Esophagus muscularis mucosa (tissue), 4 donors: Measurements from ENCODE around the gene DPF1. TPM values are rescaled to one million over a fixed set of nuclear protein-coding genes. Genes with fewer than 3 reads are reported as not detected.
A peak's percentile ranks its signal among the peaks of the same experiment; 100 is the strongest.
"Not testable (repeated sequence)": the region's sequence is repeated elsewhere in the genome, so short reads cannot be mapped to it uniquely, and the experiment has no call there.

ENCODE experiments used
- DNase-seq: peaks from one replicate; pipeline ENCODE4 v3.0.0-alpha.2; 2017; ENCODE audit errors: extremely low spot score
- H3K27ac ChIP-seq, 4 donors: fragments of 200-600 bp; sonication (generic); replicated peaks in 1 of 4; 1 replicate in 3 of 4; 2 replicates in 1 of 4; pipeline ENCODE4 v1.5.1; 2016 to 2019; ENCODE audit warnings: mild to moderate bottlenecking in 1 of 4
- H3K27me3 ChIP-seq, 4 donors: fragments of 200-600 bp; sonication (generic); one replicate each; pipeline versions ENCODE4 v1.5.1 to v1.6.0; 2016 to 2019
- H3K36me3 ChIP-seq, 4 donors: fragments of 200-600 bp; sonication (generic); one replicate each; pipeline ENCODE4 v1.5.1; 2016 to 2019
- H3K4me1 ChIP-seq, 4 donors: fragments of 200-600 bp; sonication (generic); one replicate each; pipeline ENCODE4 v1.5.1; 2016 to 2019
- H3K4me3 ChIP-seq, 4 donors: fragments of 200-600 bp; sonication (generic); 1 replicate in 2 of 4; 2 replicates in 2 of 4; pipeline ENCODE4 v1.5.1; 2016 to 2019; ENCODE audit warnings: mild to moderate bottlenecking in 4 of 4, moderate library complexity in 1 of 4
- H3K9me3 ChIP-seq, 4 donors: fragments of 200-600 bp; sonication (generic); 1 replicate in 3 of 4; 2 replicates in 1 of 4; pipeline ENCODE4 v1.5.1; 2016 to 2019
- EP300 ChIP-seq: sonication (generic); formaldehyde crosslinking; IDR thresholded peaks from one replicate; pipeline ENCODE4 v1.6.1; 2017; ENCODE audit warnings: antibody characterized with exemption
- POLR2A ChIP-seq: fragments of 450-650 bp; IDR thresholded peaks from one replicate; pipeline ENCODE4 v1.6.1; 2017; ENCODE audit warnings: antibody characterized with exemption, moderate library complexity, mild to moderate bottlenecking, low read depth
- POLR2AphosphoS5 ChIP-seq, 2 donors: sonication (generic); formaldehyde crosslinking; IDR thresholded peaks; one replicate each; pipeline ENCODE4 v1.6.1; 2017; ENCODE audit warnings: antibody characterized with exemption in 2 of 2
- WGBS: methylation state at CpG from one replicate; pipeline ENCODE4 v1.1.5; 2018; 5-methylcytosine and 5-hydroxymethylcytosine counted together
- intact Hi-C: fragments of 100-400 bp; cut with DNase I; formaldehyde crosslinking; loops from one replicate; pipeline ENCODE4 v1.15.1; 2023
- total RNA-seq, 4 donors: library from RNA; depleted of rRNA; stranded (reverse); fragments of >200 nt; gene quantifications; one replicate each; pipeline versions ENCODE4 v1.1.0 to v1.2.1, GENCODE V29; 2016
- TF ChIP-seq, protein P1 (sequence below), 3 experiments: fragments of 200-600 bp in 2 of 3; fragments of 450-650 bp in 1 of 3; sonication (generic) in 2 of 3; IDR thresholded peaks; one replicate each; pipeline ENCODE4 v1.5.1; 2017 to 2019; ENCODE audit warnings: antibody characterized with exemption in 3 of 3, mild to moderate bottlenecking in 2 of 3, moderate library complexity in 1 of 3

Gene DPF1
- total RNA-seq, 4 donors from 2014 or later, result 0.17 to 0.83 TPM; not detected in 2

DNA sequence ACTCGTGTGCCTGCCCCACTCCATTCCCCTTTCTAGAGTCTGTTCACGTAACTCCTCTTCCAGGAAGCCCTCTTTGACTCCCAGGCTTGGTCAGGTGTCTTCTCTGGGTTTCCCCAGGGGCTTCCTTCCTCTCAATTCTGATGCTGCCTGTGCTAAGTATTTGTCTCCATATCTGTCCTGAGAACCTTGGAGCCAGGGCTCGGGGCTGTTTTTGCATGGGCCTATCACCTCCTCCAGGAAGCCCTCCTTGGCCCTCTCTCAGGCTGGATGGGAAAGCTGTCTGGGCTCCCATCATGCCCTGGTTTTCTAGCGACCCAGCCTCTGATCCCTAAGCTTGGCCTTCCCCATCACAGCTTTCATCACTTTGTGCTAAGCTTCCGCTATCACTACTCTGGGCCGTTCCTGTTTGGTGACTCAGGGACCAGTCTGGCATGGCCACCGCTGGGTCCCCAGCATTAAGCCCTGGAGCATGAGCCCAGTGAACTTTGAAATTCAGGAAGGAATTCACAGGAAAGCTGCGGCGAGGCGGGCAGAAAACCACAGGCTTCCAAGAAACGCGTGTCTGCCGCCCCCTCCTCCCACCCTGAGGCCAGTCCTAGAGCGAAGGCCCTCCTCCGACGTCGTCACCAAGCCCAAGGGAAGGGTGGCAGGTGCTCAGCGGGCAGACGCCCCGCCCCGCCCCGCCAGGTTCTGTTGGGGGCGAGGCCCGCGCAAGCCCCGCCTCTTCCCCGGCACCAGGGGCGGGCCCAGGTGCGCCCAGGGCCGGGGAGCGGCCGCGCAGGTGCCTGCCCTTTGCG lies 39.9 kb upstream of the DPF1 start:
- intact Hi-C loops, result no loop called here
- H3K9me3 ChIP-seq, result no peaks in the 10 kb centered on the region

DNA sequence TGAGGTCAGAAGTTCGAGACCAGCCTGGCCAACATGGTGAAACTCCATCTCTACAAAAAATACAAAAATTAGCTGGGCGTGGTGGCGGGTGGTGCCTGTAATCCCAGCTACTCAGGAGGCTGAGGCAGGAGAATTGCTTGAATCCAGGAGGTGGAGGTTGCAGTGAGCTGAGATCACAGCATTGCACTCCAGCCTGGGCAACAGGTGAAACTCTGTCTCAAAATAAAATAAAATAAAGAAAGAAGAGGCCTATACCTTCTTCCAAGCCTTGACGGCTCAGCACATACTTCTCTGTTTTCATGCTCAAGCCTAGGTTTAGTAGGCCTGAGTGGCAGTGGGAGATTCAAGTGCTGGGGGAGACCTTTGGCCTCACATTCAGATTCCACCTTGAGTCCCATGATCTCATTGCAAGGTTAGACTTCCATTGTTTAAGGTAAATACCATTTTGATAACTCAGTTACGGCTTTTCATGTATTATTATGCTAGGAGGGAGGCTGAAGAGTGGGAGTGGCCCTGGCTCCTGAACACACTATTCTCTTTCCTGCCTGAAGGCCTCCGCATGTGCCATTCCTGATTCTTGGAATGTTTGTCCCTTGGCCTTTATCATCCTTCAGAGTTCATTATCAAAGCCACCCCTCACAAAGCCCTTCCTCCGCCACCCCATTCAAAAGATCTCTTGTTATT lies 38.7 kb upstream of the DPF1 start:
- H3K4me3 ChIP-seq, result no peak overlapping the region
- intact Hi-C loops, result no loop called here
- TF ChIP-seq EP300 (no peak), POLR2A (no peak), POLR2AphosphoS5 (IDR thresholded peaks at IDR 0.05) (no peak)
- TF ChIP-seq, protein P1, sequence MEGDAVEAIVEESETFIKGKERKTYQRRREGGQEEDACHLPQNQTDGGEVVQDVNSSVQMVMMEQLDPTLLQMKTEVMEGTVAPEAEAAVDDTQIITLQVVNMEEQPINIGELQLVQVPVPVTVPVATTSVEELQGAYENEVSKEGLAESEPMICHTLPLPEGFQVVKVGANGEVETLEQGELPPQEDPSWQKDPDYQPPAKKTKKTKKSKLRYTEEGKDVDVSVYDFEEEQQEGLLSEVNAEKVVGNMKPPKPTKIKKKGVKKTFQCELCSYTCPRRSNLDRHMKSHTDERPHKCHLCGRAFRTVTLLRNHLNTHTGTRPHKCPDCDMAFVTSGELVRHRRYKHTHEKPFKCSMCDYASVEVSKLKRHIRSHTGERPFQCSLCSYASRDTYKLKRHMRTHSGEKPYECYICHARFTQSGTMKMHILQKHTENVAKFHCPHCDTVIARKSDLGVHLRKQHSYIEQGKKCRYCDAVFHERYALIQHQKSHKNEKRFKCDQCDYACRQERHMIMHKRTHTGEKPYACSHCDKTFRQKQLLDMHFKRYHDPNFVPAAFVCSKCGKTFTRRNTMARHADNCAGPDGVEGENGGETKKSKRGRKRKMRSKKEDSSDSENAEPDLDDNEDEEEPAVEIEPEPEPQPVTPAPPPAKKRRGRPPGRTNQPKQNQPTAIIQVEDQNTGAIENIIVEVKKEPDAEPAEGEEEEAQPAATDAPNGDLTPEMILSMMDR (IDR thresholded peaks at IDR 0.05), result no peak
- no peaks in the 10 kb centered on the region for H3K36me3 ChIP-seq
- DNase-seq, result no peak
- WGBS, result 95% methylated on average over 7 of the region's 7 CpGs
- no peak overlapping the region for H3K27ac ChIP-seq
- peaks cover 13 to 16% (median 14%) of the 10 kb centered on the region in 4 donors for H3K4me1 ChIP-seq
- H3K27me3 ChIP-seq, result peaks cover 0 to 26% (median 13%) of the 10 kb centered on the region in 4 donors
- no peaks in the 10 kb centered on the region for H3K9me3 ChIP-seq

More for the DNA sequence above, 39.9 kb upstream of the DPF1 start:
- Histone ChIP-seq H3K27ac (peak overlapping the region in 3 of 4 donors; percentile 26 to 60 (median 53)), H3K36me3 (no peaks in the 10 kb centered on the region), H3K27me3 (peaks cover 0 to 26% (median 13%) of the 10 kb centered on the region in 4 donors), H3K4me1 (peaks cover 13 to 16% (median 14%) of the 10 kb centered on the region in 4 donors), H3K4me3 (peak overlapping the region; percentile 54 to 65 (median 56))
- WGBS, result 38% methylated on average over 7 of the region's 34 CpGs
- TF ChIP-seq POLR2AphosphoS5 (IDR thresholded peaks at IDR 0.05) (no peak), POLR2A (no peak)
- TF ChIP-seq, protein P1 (IDR thresholded peaks at IDR 0.05), result no peak
- no peak for DNase-seq

DNA sequence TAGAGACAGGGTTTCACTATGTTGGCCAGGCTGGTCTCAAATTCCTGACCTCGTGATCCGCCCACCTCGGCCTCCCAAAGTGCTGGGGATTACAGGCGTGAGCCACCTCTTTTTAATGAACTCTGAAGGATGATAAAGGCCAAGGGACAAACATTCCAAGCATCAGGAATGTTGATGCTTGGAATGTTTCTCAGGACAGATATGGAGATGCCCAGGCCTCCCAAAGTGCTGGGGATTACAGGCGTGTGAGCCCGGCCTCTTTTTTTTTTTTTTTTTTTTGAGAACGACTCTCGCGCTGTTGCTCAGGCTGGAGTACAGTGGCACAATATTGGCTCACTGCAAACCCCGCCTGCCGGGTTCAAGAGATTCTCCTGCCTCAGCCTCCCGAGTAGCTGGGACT lies 37.9 kb upstream of the DPF1 start:
- H3K9me3 ChIP-seq, H3K36me3 ChIP-seq, H3K4me3 ChIP-seq, H3K27ac ChIP-seq, DNase-seq, intact Hi-C loops: not testable (repeated sequence)
- H3K27me3 ChIP-seq, result peaks cover 0 to 26% (median 13%) of the 10 kb centered on the region in 4 donors
- 93% methylated on average over 12 of the region's 12 CpGs for WGBS
- peaks cover 13 to 16% (median 14%) of the 10 kb centered on the region in 4 donors for H3K4me1 ChIP-seq

DNA sequence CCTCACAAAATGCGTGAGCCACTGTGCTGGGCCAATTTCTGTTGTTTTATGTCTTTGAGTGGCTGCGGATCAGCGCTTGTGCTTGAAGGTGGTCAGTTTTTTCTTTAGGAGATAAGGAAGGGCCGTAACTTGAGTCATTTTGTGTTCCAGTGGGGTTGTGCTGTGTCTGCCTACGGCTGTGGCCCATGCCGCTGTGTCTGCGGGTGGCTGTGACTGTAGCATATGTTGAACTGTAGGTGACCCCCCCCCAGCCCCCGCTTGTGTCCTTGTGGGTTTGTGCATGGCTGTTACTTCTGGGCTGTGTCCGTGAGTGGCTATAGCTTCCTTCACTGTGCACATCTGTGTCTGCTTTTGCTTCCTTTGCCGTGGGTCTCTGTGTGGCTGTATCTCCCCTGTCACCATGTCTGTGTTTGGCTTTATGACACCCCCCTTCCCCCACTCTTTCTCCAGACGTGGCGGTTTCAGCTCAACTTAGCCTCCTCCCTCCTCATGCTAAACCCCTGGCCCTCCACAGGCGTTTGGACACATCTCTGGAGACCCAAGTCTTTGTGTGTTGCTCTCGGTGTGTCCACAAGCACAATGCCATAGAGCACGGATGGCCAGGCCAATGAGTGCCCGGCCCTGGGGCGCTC lies 31.5 kb upstream of the DPF1 start:
- H3K27me3 ChIP-seq, result peaks cover 0 to 8% (median 0%) of the 10 kb centered on the region in 4 donors
- TF ChIP-seq POLR2A (no peak), POLR2AphosphoS5 (IDR thresholded peaks at IDR 0.05) (no peak), EP300 (no peak)
- TF ChIP-seq, protein P1 (IDR thresholded peaks at IDR 0.05), result no peak
- H3K4me1 ChIP-seq, result peaks cover 18 to 57% (median 56%) of the 10 kb centered on the region in 4 donors
- intact Hi-C loops, result no loop called here
- H3K36me3 ChIP-seq, result peaks cover 0 to 7% (median 0%) of the 10 kb centered on the region in 4 donors
- DNase-seq, result no peak
- H3K27ac ChIP-seq, result peak overlapping the region; percentile 90 to 96 (median 92)
- WGBS, result 34% methylated on average over 14 of the region's 17 CpGs
- peak overlapping the region; percentile 66 to 86 (median 70) for H3K4me3 ChIP-seq
- H3K9me3 ChIP-seq, result no peaks in the 10 kb centered on the region

DNA sequence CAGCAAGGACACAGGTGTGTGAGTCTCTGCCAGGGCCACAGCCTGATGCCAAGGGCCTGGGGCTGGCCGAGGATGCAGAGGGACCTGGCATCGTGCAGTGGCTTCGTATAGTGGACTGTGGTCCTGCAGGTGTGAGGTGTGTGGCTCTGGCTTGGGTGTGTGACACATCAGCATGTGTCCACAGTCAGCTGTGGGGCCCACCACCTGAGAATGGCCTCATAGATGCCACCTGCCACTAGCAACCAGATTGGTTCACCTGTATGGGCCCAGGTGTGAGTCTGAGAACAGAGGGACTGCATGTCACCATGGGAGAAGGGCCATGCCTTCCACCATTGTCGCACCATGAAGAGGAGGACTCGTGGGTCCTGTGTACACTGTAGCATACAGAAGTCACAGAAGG lies 29.8 kb upstream of the DPF1 start:
- Histone ChIP-seq H3K4me3 (peak overlapping the region; percentile 66 to 86 (median 70)), H3K27me3 (peaks cover 0 to 8% (median 0%) of the 10 kb centered on the region in 4 donors), H3K36me3 (peaks cover 0 to 10% (median 0%) of the 10 kb centered on the region in 4 donors), H3K27ac (peak overlapping the region; percentile 90 to 96 (median 92)), H3K9me3 (no peaks in the 10 kb centered on the region), H3K4me1 (peaks cover 25 to 74% (median 71%) of the 10 kb centered on the region in 4 donors)
- no peak for DNase-seq
- WGBS, result 76% methylated on average over 2 of the region's 5 CpGs
- TF ChIP-seq EP300 (no peak), POLR2AphosphoS5 (IDR thresholded peaks at IDR 0.05) (no peak), POLR2A (no peak)
- TF ChIP-seq, protein P1 (IDR thresholded peaks at IDR 0.05), result no peak
- intact Hi-C loops, result no loop called here
